Loucy (cell line): ENCODE data around the gene LRG1.

ENCODE experiments used
- H2AFZ ChIP-seq: fragments of 200-600 bp; sonication (generic); 2 replicates; pipeline ENCODE4 v1.6.0; 2016; ENCODE audit warnings: antibody characterized with exemption, mild to moderate bottlenecking, low read length, moderate library complexity
- H3F3A ChIP-seq: fragments of 200-600 bp; 2 replicates; pipeline ENCODE4 v1.6.0; 2016; ENCODE audit warnings: antibody characterized with exemption, low read depth, mild to moderate bottlenecking
- H3K27me3 ChIP-seq: fragments of 200-600 bp; sonication (generic); 2 replicates; pipeline ENCODE4 v1.6.1; 2014; ENCODE audit warnings: low read length, mild to moderate bottlenecking; ENCODE audit not compliant: insufficient read depth, poor library complexity, severe bottlenecking
- H3K36me3 ChIP-seq: fragments of 200-600 bp; sonication (generic); 2 replicates; pipeline ENCODE4 v1.6.1; 2016; ENCODE audit warnings: low read length; ENCODE audit not compliant: insufficient read depth
- H3K4me1 ChIP-seq: fragments of 200-600 bp; sonication (generic); 2 replicates; pipeline ENCODE4 v1.5.1; 2014; ENCODE audit warnings: low read length, mild to moderate bottlenecking; ENCODE audit not compliant: insufficient read depth, poor library complexity, severe bottlenecking
- H3K4me2 ChIP-seq: fragments of 200-600 bp; sonication (generic); 2 replicates; pipeline ENCODE4 v1.6.0; 2014; ENCODE audit warnings: antibody characterized with exemption, low read length, low read depth, mild to moderate bottlenecking; ENCODE audit not compliant: poor library complexity, severe bottlenecking
- H3K4me3 ChIP-seq: fragments of 200-600 bp; sonication (generic); 2 replicates; pipeline ENCODE4 v1.5.1; 2014; ENCODE audit warnings: low read length, mild to moderate bottlenecking, mixed read lengths; ENCODE audit not compliant: poor library complexity, severe bottlenecking
- H3K79me2 ChIP-seq: fragments of 200-600 bp; sonication (generic); 2 replicates; pipeline ENCODE4 v1.6.1; 2014; ENCODE audit warnings: low read length; ENCODE audit not compliant: insufficient read depth
- H3K9ac ChIP-seq: fragments of 200-600 bp; sonication (generic); 2 replicates; pipeline ENCODE4 v1.6.0; 2014; ENCODE audit warnings: mild to moderate bottlenecking, low read depth, low read length, moderate library complexity; ENCODE audit not compliant: poor library complexity, severe bottlenecking
- H3K9me2 ChIP-seq: fragments of 200-600 bp; sonication (generic); replicated peaks from 2 replicates; pipeline ENCODE4 v1.6.1; 2016; ENCODE audit warnings: low read depth, low read length, mixed read lengths
- H3K9me3 ChIP-seq: fragments of 200-600 bp; sonication (generic); 2 replicates; pipeline ENCODE4 v1.6.1; 2014; ENCODE audit warnings: mild to moderate bottlenecking, antibody characterized with exemption, low read length, low read depth; ENCODE audit not compliant: insufficient read depth
- H4K20me1 ChIP-seq: fragments of 200-600 bp; sonication (generic); 2 replicates; pipeline ENCODE4 v1.6.0; 2014; ENCODE audit warnings: antibody characterized with exemption, low read length, mild to moderate bottlenecking; ENCODE audit not compliant: insufficient read depth, poor library complexity, severe bottlenecking
- EZH2phosphoT487 ChIP-seq: fragments of 200-600 bp; IDR thresholded peaks from 2 replicates; pipeline ENCODE4 v1.6.1; 2018; ENCODE audit warnings: antibody characterized with exemption, mild to moderate bottlenecking, moderate library complexity, borderline replicate concordance
- TF ChIP-seq, protein P1 (sequence below): fragments of 200-600 bp; sonication (generic); conservative IDR thresholded peaks from 2 replicates; pipeline ENCODE4 v1.5.1; 2014; ENCODE audit warnings: mild to moderate bottlenecking, antibody characterized with exemption, low read length

LRG1 gene

DNA sequence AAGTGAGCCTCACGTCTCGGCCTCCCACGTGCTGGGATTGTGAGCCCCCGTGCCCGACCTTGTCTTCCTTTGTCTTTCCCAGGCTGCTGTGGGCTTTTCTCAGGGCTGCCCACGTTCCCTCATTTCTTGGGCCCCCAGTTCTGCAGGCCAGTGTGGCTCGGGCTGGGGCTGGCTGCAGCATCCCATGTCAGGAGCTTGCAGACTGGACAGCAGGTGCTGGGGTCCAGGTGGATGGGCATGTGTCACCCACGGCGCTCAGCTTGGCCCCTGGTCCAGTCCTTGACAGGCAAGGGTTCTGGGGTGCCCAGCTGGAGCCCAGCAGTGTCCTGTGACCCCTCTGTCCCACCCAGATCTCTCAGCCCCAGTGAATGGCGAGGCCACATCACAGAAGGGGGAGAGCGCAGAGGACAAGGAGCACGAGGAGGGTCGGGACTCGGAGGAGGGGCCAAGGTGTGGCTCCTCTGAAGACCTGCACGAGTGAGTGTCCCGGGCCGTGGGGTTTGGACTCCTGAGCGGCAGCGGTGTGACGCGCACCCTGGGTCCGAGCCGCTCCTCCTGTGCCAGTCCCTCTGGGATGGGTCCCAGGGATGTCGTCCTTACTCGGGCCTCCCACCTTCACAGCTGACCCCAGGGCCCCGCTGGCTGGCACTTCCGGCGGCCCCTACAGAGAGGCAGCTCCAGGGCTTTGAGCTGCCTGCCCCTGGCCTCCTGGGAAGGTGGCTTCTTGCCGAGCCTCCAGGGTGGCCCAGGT, 38.8 kb downstream of the LRG1 start:
- Histone ChIP-seq H3K79me2 (no peaks in the 10 kb centered on the region), H3K4me1 (no peaks in the 10 kb centered on the region), H3K36me3 (peaks cover 31% of the 10 kb centered on the region; the same call in 1 of the 2 replicates), H3K4me2 (no peak overlapping the region), H3K27me3 (no peaks in the 10 kb centered on the region), H3K9me2 (no peaks in the 10 kb centered on the region), H2AFZ (no peak overlapping the region), H3K9ac (no peak overlapping the region), H3K4me3 (no peak overlapping the region), H3F3A (no peaks in the 10 kb centered on the region), H4K20me1 (no peaks in the 10 kb centered on the region), H3K9me3 (no peaks in the 10 kb centered on the region)
- TF ChIP-seq EZH2phosphoT487: no peak
- TF ChIP-seq, protein P1, sequence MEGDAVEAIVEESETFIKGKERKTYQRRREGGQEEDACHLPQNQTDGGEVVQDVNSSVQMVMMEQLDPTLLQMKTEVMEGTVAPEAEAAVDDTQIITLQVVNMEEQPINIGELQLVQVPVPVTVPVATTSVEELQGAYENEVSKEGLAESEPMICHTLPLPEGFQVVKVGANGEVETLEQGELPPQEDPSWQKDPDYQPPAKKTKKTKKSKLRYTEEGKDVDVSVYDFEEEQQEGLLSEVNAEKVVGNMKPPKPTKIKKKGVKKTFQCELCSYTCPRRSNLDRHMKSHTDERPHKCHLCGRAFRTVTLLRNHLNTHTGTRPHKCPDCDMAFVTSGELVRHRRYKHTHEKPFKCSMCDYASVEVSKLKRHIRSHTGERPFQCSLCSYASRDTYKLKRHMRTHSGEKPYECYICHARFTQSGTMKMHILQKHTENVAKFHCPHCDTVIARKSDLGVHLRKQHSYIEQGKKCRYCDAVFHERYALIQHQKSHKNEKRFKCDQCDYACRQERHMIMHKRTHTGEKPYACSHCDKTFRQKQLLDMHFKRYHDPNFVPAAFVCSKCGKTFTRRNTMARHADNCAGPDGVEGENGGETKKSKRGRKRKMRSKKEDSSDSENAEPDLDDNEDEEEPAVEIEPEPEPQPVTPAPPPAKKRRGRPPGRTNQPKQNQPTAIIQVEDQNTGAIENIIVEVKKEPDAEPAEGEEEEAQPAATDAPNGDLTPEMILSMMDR: no peak

DNA sequence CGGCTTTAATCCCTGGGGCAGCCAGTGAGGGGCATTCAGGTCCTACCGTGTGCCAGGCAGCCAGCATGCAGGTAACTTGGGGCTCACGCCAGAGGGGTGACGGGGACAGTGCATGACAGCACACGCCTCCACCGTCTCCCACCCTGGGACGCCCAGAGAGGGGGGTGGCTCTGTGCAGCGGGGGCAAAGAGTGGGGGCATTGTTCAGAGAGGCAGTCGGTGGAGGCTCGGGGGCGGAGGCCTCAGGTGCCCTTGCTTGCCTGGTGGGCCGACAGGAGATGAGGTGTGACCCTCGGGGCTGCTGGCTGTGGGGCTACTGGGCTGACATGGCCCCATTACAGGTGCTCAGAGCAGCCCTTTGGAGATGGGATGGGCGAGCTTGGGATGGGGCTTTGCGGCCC, 40.0 kb downstream of the LRG1 start:
- no peaks in the 10 kb centered on the region for H4K20me1 ChIP-seq
- peaks cover 37% of the 10 kb centered on the region; the same call in 1 of the 2 replicates for H3K36me3 ChIP-seq
- H3K9me3 ChIP-seq: no peaks in the 10 kb centered on the region
- no peak overlapping the region for H3K9ac ChIP-seq
- TF ChIP-seq, protein P1: no peak
- TF ChIP-seq EZH2phosphoT487: no peak
- no peaks in the 10 kb centered on the region for H3K4me1 ChIP-seq
- H3K79me2 ChIP-seq: no peaks in the 10 kb centered on the region
- no peaks in the 10 kb centered on the region for H3K9me2 ChIP-seq
- no peak overlapping the region for H2AFZ ChIP-seq
- no peaks in the 10 kb centered on the region for H3F3A ChIP-seq
- no peaks in the 10 kb centered on the region for H3K27me3 ChIP-seq
- H3K4me3 ChIP-seq: no peak overlapping the region
- H3K4me2 ChIP-seq: no peak overlapping the region

DNA sequence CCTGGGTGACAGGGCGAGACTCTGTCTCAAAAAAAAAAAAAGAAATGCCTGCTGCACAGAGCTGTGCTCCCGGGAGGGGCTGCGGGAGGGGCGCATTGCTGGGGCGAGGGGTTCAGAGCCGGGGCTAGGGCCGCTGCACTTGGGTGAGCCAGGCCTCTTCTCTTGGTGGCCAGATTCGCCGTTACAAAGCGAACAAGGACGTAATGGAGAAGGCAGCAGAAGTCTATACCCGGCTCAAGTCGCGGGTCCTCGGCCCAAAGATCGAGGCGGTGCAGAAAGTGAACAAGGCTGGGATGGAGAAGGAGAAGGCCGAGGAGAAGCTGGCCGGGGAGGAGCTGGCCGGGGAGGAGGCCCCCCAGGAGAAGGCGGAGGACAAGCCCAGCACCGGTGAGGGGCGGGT, 40.5 kb downstream of the LRG1 start:
- no peaks in the 10 kb centered on the region for H4K20me1 ChIP-seq
- peaks cover 37% of the 10 kb centered on the region; the same call in 1 of the 2 replicates for H3K36me3 ChIP-seq

More for the DNA sequence above, 40.5 kb downstream of the LRG1 start:
- Histone ChIP-seq H3K27me3 (no peaks in the 10 kb centered on the region), H3K9me3 (no peaks in the 10 kb centered on the region), H3K4me2 (no peak overlapping the region), H3F3A (no peaks in the 10 kb centered on the region), H3K79me2 (no peaks in the 10 kb centered on the region), H3K9me2 (no peaks in the 10 kb centered on the region), H3K4me1 (no peaks in the 10 kb centered on the region), H3K4me3 (no peak overlapping the region), H3K9ac (no peak overlapping the region), H2AFZ (no peak overlapping the region)
- TF ChIP-seq, protein P1: no peak
- no peak for TF ChIP-seq EZH2phosphoT487
